ENCODE measurements around the gene SIL1. TPM values are rescaled to one million over a fixed set of nuclear protein-coding genes. Genes with fewer than 3 reads are reported as not detected.
"Not testable (repeated sequence)": the region's sequence is repeated elsewhere in the genome, so short reads cannot be mapped to it uniquely, and the experiment has no call there.

SIL1 gene
- total RNA-seq, 1 donor from 2014 or later = 35.6 TPM

DNA sequence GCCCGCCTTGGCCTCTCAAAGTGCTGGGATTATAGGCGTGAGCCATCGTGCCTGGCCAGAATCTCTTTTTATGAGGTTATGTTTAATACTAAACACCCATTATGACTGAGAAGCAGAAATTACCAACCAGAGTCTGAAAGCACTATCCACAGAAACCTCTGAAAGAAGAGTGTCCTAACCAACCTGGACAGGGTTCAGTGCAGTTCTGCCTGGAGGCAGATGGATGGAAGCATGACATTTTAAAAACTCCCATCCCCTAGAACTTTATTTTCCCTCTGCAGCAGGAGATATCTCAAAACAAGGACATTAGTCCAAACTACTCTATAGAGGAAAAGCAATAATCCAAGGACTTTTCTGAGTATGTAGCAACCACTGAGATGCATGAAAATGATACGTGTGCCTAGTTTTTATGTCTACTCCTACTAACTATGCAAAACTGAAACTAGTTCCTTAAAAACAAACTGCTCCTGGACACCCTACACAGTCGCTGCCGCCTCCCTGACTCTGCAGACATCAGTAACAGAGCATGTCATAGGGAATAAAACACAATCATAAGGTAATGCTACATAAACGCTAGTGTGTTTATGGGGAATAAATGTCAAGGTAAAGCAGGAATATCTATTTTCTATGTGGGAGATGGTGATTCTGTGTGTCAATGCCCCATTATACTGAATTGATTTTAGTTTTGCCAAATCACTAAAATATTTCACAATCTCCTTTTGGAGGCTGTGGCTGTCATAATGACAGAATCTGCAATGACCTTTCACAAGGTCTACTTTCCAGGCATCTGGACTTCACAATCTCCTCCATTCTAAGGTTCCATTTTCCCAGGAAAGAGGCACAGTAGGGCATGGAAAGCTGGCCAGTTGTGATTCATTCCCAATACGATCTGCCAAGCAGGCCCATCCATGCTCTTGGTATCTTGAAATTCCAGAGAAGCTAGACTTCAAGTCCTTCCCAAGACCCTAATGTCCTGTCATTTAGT, 122.8 kb downstream of the SIL1 start:
- intact Hi-C loops (cut with DNase I) = no loop called here
- peak overlapping the region; percentile 9 for H3K27ac ChIP-seq
- H3K4me3 ChIP-seq = no peak overlapping the region

DNA sequence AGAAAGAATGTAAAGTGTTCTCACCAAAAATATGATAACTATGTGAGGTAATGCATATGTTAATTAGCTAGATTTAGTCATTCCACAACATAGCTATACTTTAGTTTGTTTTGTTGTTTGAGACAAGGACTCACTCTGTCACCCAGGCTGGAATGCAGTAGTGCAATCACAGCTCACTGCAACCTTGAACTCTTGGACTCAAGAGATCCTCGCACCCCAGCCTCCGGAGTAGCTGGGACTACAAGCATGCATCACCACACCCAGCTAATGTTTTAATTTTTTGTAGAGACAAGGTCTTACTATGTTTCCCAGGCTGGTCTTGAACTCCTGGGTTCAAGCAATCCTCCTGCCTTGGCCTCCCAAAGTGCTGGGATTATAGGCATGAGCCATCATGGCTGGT, 124.2 kb downstream of the SIL1 start:
- DNase-seq (ENCODE audit: extremely low spot score in 2 of 2); H3K4me3 ChIP-seq; H3K36me3 ChIP-seq; intact Hi-C loops (cut with DNase I); H3K27me3 ChIP-seq; H3K9me3 ChIP-seq; H3K27ac ChIP-seq: not testable (repeated sequence)
- peaks cover 21% of the 10 kb centered on the region for H3K4me1 ChIP-seq

More for the DNA sequence above, 122.8 kb downstream of the SIL1 start:
- no peak for DNase-seq (ENCODE audit: extremely low spot score in 2 of 2)
- Histone ChIP-seq H3K27me3 (no peaks in the 10 kb centered on the region), H3K4me1 (peaks cover 21% of the 10 kb centered on the region), H3K36me3 (no peaks in the 10 kb centered on the region), H3K9me3 (no peaks in the 10 kb centered on the region)
- TF ChIP-seq, protein P1, sequence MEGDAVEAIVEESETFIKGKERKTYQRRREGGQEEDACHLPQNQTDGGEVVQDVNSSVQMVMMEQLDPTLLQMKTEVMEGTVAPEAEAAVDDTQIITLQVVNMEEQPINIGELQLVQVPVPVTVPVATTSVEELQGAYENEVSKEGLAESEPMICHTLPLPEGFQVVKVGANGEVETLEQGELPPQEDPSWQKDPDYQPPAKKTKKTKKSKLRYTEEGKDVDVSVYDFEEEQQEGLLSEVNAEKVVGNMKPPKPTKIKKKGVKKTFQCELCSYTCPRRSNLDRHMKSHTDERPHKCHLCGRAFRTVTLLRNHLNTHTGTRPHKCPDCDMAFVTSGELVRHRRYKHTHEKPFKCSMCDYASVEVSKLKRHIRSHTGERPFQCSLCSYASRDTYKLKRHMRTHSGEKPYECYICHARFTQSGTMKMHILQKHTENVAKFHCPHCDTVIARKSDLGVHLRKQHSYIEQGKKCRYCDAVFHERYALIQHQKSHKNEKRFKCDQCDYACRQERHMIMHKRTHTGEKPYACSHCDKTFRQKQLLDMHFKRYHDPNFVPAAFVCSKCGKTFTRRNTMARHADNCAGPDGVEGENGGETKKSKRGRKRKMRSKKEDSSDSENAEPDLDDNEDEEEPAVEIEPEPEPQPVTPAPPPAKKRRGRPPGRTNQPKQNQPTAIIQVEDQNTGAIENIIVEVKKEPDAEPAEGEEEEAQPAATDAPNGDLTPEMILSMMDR (IDR thresholded peaks at IDR 0.05) = no peak
- TF ChIP-seq POLR2AphosphoS5 (IDR thresholded peaks at IDR 0.05; ENCODE audit: insufficient read depth in 1 of 2, low read depth in 1 of 2) = no peak
- TF ChIP-seq POLR2A (IDR thresholded peaks at IDR 0.05) = no peak

DNA sequence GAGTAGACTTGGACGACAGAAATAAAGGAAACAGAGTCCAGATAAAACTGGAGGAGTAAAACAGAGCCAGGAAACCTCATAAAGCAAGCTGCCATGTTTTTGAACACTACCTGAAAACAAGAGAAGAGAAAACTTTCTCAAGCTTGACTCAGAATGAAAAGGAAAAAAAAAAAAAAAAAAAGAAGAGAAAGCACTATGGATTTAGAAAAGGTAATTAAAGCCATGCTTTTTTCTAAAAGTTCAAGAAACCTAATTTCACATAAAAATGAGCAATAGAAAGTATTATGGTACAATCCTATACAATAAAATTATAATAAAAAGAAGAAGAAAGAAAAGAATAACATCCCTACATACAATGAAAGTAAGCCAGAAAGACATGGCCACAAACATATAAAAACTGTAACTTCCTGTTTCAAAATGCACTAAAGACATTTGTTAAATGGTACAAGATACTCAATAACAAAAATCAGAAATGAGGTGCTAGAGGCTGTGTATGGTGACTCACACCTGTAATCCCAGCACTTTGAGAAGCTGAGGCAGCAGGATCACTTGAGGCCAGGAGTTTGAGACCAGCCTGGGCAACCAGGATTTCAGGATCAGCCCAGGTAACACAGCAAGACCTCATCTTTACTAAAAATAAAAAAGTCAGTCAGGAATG, 129.5 kb downstream of the SIL1 start:
- no peak overlapping the region for H3K4me3 ChIP-seq
- no peaks in the 10 kb centered on the region for H3K27me3 ChIP-seq
- no peaks in the 10 kb centered on the region for H3K9me3 ChIP-seq
- H3K4me1 ChIP-seq = peaks cover 17% of the 10 kb centered on the region
- H3K36me3 ChIP-seq = no peaks in the 10 kb centered on the region
- TF ChIP-seq, protein P1 (IDR thresholded peaks at IDR 0.05) = no peak
- TF ChIP-seq POLR2AphosphoS5 (IDR thresholded peaks at IDR 0.05; ENCODE audit: insufficient read depth in 1 of 2, low read depth in 1 of 2) (no peak), POLR2A (IDR thresholded peaks at IDR 0.05) (no peak)
- H3K27ac ChIP-seq = no peak overlapping the region
- intact Hi-C loops (cut with DNase I) = no loop called here
- no peak for DNase-seq (ENCODE audit: extremely low spot score in 2 of 2)

DNA sequence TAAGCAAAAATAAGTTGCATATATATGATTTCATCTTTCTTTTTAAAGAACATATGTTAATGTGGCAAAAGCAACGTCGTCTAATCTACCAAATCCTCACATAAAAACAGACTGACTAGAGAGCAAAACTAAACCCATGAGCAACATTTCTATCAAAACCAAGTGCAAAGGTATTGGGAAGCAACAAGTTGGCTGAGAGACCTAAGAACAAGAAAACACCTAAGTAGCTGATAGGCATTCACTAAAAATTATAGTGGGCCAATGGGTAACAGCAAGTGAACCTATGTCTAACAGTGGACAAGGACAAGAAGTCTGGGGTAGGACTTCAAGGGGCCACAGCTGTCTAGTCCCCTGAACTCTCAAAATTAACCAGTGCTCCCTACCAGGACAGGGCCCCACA, 130.1 kb downstream of the SIL1 start:
- no peak for DNase-seq (ENCODE audit: extremely low spot score in 2 of 2)
- Histone ChIP-seq H3K36me3 (no peaks in the 10 kb centered on the region), H3K27me3 (no peaks in the 10 kb centered on the region), H3K27ac (no peak overlapping the region), H3K4me3 (no peak overlapping the region), H3K9me3 (no peaks in the 10 kb centered on the region), H3K4me1 (peaks cover 17% of the 10 kb centered on the region)
- TF ChIP-seq POLR2AphosphoS5 (IDR thresholded peaks at IDR 0.05; ENCODE audit: insufficient read depth in 1 of 2, low read depth in 1 of 2) = no peak
- TF ChIP-seq, protein P1 (IDR thresholded peaks at IDR 0.05) = no peak
- no peak for TF ChIP-seq POLR2A (IDR thresholded peaks at IDR 0.05)
- intact Hi-C loops (cut with DNase I) = no loop called here

DNA sequence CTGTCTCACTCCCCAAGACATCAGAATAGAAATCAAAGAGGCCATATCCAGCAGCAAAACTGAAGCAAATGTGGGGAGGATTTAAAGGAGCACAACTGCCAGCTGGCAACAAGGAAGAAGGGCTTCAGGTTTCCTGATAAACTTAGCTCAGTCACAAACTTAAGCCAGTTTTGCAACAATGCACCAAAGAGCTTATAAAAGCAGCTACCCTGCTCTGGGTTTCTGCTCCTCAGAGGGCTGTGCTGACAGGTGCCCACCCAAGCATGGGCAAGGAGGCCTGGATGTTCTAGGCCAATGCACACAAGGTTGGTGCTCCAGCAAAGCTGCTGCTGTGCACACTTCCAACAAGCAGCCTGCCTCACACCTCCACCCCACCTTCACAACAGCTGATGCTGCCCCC, 132.9 kb downstream of the SIL1 start:
- DNase-seq (ENCODE audit: extremely low spot score in 2 of 2) = peak in 1 of 2 donors; percentile 56

More for the DNA sequence above, 132.9 kb downstream of the SIL1 start:
- intact Hi-C loops (cut with DNase I) = no loop called here
- Histone ChIP-seq H3K27ac (no peak overlapping the region), H3K4me3 (no peak overlapping the region), H3K36me3 (no peaks in the 10 kb centered on the region), H3K4me1 (peaks cover 37% of the 10 kb centered on the region), H3K9me3 (no peaks in the 10 kb centered on the region), H3K27me3 (no peaks in the 10 kb centered on the region)
- TF ChIP-seq, protein P1 (IDR thresholded peaks at IDR 0.05) = no peak
- TF ChIP-seq POLR2A (IDR thresholded peaks at IDR 0.05) = no peak
- TF ChIP-seq POLR2AphosphoS5 (IDR thresholded peaks at IDR 0.05; ENCODE audit: insufficient read depth in 1 of 2, low read depth in 1 of 2) = no peak

Measured in vagina (tissue), 2 donors.